Cardiac muscle cell (in vitro differentiated cells and primary cell): ENCODE results near the gene BEST2. TPM values are rescaled to one million over a fixed set of nuclear protein-coding genes. Genes with fewer than 3 reads are reported as not detected.
A peak's percentile ranks its signal among the peaks of the same experiment; 100 is the strongest.

Experiments used
- DNase-seq, 2 donors: peaks; one replicate each; pipeline versions ENCODE4 v3.0.0 to v3.0.0-alpha.2; 2010 to 2017; ENCODE audit warnings: low read depth in 1 of 2, low spot score in 1 of 2
- H3K27ac ChIP-seq: fragments of 200-600 bp; sonication (generic); 2 replicates; pipeline ENCODE4 v1.5.1; 2016
- H3K27me3 ChIP-seq: fragments of 200-600 bp; sonication (generic); 2 replicates; pipeline ENCODE4 v1.6.0; 2016; ENCODE audit warnings: control low read depth
- H3K36me3 ChIP-seq: fragments of 200-600 bp; sonication (generic); 2 replicates; pipeline ENCODE4 v1.5.1; 2016; ENCODE audit warnings: control low read depth
- H3K4me1 ChIP-seq: fragments of 200-600 bp; sonication (generic); 2 replicates; pipeline ENCODE4 v1.8.1; 2017; ENCODE audit warnings: low read depth, mild to moderate bottlenecking, mixed run types
- H3K4me3 ChIP-seq: fragments of 200-600 bp; sonication (generic); 2 replicates; pipeline ENCODE4 v1.5.1; 2016; ENCODE audit warnings: mild to moderate bottlenecking
- H3K9me3 ChIP-seq: fragments of 200-600 bp; sonication (generic); 2 replicates; pipeline ENCODE4 v1.5.1; 2017; ENCODE audit warnings: low read depth, mild to moderate bottlenecking, control low read depth
- CTCF ChIP-seq: IDR thresholded peaks from 2 replicates; pipeline ENCODE4 v1.5.1; 2012; ENCODE audit warnings: low read depth, mild to moderate bottlenecking, low read length
- polyA plus RNA-seq: library from polyadenylated mRNA; unstranded; fragments of >200 nt; fragmentation: Nextera tagmentation; extraction: Ambion mirVana; gene quantifications from 2 replicates; pipeline ENCODE4 v1.2.1, GENCODE V29; 2016
- total RNA-seq: library from RNA; depleted of rRNA; stranded (reverse); fragments of >200 nt; gene quantifications from 2 replicates; pipeline ENCODE4 v1.2.3, GENCODE V29; 2016

BEST2 gene
- total and polyA plus RNA-seq, 2 experiments from 2014 or later: not detected

DNA sequence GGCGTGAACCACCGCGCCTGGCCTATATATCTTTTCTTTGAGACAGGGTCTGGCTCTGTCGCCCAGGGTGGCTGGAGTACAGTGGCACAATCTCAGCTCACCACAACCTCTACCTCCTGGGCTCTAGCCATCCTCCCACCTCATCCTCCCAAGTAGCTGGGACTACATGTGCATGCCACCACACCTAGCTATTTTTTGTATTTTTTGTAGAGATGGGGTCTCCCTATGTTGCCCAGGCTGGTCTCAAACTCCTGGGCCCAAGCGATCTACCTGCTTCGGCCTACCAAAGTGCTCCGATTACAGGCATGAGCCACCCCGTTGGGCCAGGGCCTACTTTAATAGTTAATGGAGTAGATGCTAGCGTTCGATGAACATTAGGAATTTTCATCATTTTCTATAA, 31.3 kb upstream of the BEST2 start:
- TF ChIP-seq CTCF: no peak
- peak overlapping the region; percentile 99 for H3K27ac ChIP-seq
- DNase-seq: no peak
- H3K36me3 ChIP-seq: peaks cover 8% of the 10 kb centered on the region
- H3K9me3 ChIP-seq: no peaks in the 10 kb centered on the region
- no peaks in the 10 kb centered on the region for H3K27me3 ChIP-seq
- H3K4me3 ChIP-seq: no peak overlapping the region
- peaks cover 7% of the 10 kb centered on the region for H3K4me1 ChIP-seq

DNA sequence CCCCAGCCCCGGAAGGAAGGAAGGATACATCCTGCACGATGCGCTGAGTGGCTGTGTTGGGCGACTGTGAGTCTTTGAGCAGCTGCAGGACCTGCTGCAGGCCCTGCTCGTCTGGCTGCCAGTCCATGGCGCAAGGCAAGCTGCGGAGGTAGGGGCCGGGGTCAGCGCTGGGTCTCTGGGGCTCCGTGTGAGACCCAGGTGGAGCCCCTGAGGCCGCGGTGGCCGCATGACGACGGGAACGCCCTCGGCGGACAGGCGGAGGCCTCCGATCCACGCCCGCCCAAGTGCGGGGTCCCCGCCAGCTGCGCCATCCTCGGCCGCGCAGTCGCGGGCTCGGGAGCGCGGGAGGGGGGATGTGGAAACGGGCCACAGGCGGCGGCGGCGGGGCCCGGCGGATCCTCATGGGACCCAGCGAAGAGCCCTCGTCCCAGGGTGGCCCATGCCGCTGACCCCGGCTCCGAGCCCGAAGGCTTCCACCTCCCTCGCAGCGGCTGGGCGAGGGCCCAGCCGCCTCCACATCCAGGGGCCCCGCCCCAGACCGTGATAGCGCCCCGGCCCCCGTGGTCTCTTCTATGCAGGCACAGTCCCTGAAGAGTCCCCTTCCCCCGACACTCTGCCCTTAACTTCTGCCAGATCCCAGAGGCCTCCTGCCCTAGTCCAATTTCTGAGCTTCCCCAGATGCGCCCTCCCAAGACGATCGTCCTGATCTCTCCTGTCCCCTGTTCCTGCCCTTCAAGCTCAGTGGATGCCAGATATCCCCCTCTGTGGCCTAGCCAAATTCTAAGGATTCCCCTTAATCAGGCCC, 30.5 kb upstream of the BEST2 start:
- Histone ChIP-seq H3K9me3 (no peaks in the 10 kb centered on the region), H3K27ac (peak overlapping the region; percentile 99), H3K36me3 (peaks cover 5% of the 10 kb centered on the region), H3K4me3 (peak overlapping the region; percentile 64), H3K27me3 (no peaks in the 10 kb centered on the region), H3K4me1 (peaks cover 7% of the 10 kb centered on the region)
- DNase-seq: peak; percentile 8 to 32
- TF ChIP-seq CTCF: no peak

- H3K4me1 ChIP-seq: peaks cover 7% of the 10 kb centered on the region
- peak; percentile 87 to 94 for DNase-seq
- H3K27me3 ChIP-seq: no peaks in the 10 kb centered on the region
- H3K27ac ChIP-seq: peak overlapping the region; percentile 99
- H3K36me3 ChIP-seq: peaks cover 5% of the 10 kb centered on the region
- H3K9me3 ChIP-seq: no peaks in the 10 kb centered on the region
- peak overlapping the region; percentile 64 for H3K4me3 ChIP-seq
- no peak for TF ChIP-seq CTCF
These were observed 29.7 kb upstream of the BEST2 start for GRCh38 chr19:12721656-12722565.

DNA sequence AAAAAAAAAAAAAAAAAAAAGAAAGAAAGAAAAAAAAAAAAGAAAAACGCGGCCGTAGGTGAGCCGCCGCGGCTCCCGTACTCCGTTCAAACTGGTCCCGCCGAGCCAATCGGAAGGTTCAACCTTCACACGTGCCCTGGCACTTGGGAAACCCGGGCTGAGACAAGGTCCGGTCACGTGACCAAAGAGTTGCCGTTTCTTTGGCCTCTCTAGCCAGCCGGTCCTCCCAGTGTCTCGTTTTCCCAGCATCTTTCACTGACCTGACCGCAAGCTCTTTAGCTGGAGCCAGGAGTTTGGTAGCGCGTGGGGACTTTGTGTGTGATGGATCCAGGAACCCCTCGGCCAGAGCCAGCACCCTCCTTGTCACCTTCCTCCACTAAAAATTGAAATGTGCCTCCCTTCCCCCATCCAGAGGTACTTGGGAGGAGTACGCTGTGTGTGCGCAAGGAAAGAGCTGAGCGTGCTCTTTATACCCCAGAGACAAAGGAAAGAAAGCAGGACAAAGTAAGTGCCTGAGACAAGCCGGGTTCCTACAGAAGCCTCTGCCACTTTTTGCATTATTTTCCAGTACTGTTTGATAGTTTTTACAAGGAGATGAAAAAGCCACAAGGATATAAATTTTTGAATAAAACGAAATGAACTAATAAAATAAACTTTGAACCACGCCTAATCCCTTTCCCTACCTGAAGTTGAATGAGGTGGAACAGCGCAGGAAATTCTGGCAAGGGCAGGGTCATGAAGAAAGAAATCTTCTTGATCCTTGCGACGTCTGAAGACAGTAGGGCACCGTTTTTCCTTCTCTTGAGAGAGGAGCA, 28.8 kb upstream of the BEST2 start:
- Histone ChIP-seq H3K27me3 (no peaks in the 10 kb centered on the region), H3K4me3 (peak overlapping the region; percentile 64), H3K27ac (peak overlapping the region; percentile 99), H3K9me3 (no peaks in the 10 kb centered on the region), H3K36me3 (peaks cover 5% of the 10 kb centered on the region), H3K4me1 (peaks cover 7% of the 10 kb centered on the region)
- DNase-seq: peak; percentile 100
- TF ChIP-seq CTCF: no peak

GRCh38 chr19:12723381-12723640, 28.3 kb upstream of the BEST2 start:
- Histone ChIP-seq H3K36me3 (peaks cover 4% of the 10 kb centered on the region), H3K4me1 (peaks cover 7% of the 10 kb centered on the region), H3K4me3 (peak overlapping the region; percentile 64), H3K9me3 (no peaks in the 10 kb centered on the region), H3K27me3 (no peaks in the 10 kb centered on the region), H3K27ac (peak overlapping the region; percentile 99)
- TF ChIP-seq CTCF: no peak
- peak in 1 of 2 donors; percentile 2 for DNase-seq
